COR-L47 (cell line): Measurements from ENCODE around the gene SAMD8.
"Not testable (repeated sequence)": the region's sequence is repeated elsewhere in the genome, so short reads cannot be mapped to it uniquely, and the experiment has no call there.

Source experiments
- DNase-seq: peaks from one replicate; lab custom pipeline; 2025; lab: John Stamatoyannopoulos, UW

Gene SAMD8

DNA sequence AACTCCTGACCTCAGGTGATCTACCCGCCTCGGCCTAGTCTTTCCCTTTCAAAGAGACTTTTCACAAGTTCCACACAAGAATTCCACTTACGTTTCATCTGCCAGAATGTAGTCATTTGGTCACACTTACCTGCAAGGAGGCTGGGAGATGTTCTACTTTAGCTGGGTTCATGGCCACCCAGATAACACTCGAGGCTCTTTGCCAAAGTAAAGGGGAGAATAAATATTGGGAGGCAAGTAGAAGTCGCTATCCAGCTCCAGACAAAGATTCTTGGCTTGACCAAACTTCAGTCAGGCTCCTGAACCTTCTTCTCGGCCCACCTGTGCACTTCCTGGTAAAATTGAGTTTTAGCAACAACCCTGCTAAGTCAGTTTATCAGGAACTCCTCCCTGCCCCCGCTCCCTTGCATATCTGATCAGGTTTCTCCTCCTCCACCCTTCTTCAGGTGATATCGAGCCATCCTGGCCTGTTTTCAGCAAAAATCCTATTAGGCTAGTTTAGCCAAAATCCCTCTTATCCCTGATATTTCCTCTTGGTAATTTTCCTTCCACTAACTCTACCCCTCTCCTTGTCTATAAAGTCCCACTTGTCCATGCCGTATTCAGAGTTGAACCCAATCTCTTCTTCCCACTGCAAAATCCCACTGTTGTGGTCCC is 25.1 kb upstream of the SAMD8 start:
- no peak for DNase-seq

DNA sequence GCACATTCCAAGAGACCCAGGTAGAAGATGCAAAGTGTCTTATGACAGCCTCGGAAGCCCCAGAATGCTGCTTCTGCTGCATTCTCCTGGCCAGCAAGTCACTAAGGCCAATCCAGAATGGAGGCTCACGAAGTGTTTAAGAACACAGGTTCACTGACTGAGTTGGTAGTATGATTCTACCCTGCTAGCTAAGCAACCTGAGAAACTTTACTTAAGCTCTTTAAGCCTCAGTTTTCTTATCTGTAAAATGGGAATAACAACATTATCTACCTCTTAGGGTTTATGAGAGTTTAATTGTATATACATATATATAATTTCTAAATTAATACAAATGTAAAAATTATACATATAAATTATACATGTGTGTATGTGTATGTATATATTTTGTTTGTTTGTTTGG is 22.8 kb upstream of the SAMD8 start:
- no peak for DNase-seq

DNA sequence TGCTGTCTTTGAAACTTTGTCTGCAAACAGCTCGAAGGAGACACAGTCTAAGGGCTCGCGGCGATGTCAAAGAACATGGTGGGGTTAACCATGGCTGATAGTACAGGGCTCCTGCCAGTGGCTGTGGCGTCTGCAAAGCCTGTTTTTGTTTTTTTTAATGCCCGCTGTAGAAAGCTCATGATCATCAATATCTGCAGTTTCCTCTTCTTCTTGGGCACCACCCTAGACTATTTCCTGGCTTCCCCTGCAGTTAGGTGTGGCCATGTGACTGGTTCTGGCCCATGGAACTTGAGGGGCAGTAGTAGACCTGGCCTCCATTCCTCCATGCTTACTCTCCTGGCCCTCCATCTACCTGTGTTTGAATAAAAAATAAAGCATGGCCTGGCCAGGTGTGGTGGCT is 21.8 kb upstream of the SAMD8 start:
- DNase-seq: no peak

DNA sequence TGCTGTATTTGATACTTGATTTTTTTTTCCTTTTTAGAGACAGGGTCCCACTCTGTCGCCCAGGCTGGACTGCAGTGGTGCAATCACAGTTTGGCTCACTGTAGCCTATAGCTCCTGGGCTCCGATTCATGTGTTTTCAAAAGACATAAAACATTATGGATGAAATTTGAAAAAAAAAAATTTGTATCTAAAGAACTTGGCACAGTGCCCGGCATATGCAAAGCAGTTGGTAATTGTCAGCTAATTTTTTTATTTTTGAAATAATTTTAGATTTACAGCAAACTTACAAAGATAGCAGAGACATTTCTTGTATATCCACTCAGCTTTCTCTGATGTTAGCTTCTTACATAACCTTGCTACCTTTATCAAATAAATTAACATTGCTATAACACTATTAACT is 20.3 kb upstream of the SAMD8 start:
- DNase-seq: no peak

DNA sequence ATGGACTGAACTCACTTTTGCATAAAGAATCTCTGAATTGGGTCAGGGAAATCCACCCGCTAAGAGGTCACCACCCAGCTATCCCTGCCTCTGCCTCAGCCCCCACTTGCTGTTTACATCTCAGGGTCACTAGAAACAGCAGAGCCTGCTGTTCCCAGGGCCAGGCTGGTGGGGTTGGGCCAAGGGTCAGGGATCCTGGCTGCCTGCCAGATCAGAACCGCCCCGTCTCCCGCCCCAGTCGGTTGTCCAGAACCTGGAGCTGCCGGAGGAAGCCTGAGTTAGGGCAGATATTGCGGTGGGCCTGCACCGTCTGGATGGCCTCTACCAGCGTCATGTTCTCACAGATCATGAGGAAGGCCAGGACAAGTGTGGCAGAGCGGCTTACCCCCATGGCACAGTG is 17.0 kb upstream of the SAMD8 start:
- DNase-seq: no peak

DNA sequence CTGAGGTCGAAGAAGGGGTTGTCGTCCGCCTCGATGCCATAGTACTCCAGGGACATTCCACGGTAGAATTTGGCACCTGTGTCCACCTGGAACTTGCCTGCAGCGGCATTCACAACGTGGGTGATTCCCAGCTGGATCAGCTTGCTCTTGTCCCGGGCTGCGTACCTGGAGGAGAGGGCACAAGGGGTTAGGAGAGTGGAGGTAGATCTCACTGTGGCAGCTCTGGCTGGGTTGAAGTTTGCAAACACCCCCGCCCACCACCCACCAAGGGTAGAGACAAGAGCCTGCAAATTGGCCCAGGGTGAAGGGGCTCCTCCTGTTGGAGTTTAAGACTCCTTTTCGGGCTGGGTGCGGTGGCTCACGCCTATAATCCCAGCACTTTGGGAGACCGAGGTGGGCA is 15.8 kb upstream of the SAMD8 start:
- no peak for DNase-seq

DNA sequence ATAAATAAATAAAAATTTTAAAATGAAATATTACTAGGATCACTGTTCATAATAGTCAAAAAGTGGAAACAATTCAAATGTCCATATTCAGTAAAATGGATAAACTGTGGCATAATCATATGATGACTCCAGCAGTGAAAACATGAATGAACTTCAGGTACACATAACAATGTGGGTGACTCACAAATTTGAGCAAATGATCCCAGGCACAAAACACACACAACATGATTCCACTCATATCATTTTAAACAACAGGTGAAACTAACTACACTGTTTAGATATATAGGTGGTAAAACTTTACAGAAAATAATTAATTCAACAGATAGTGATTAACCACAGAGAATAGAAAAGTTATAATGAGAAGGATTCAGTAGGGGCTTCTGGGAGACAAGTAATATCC is 14.7 kb upstream of the SAMD8 start:
- DNase-seq: no peak

DNA sequence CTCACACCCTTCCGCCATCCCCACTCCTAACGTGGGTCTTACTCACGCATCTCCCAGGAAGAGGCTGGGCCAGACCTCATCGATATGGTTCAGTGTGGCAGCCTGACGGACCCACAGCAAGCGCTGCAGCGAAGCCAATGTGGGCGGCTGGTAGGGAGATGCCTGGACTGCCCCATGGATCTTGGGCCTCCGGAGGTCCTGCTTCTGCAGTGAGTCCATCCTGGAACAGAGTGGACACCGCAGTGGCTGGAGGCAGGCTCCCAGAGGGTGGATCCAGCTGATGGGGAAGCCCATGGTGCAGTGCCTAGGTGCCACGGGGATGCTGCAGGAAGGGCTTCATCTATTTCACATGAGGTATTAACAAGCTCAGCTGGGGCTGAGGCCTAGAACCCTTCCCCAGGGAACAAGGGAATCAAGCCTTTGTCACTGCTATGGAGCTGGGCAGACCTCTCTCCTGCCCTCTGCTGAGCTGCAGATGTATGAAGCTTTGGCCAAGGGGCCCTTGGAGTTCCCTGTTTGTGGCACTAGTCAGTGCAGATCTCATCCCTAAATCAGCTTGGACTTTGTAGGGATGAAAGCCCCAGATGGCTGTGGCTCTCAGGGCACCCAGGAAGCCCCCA is 13.7 kb upstream of the SAMD8 start:
- DNase-seq: no peak

DNA sequence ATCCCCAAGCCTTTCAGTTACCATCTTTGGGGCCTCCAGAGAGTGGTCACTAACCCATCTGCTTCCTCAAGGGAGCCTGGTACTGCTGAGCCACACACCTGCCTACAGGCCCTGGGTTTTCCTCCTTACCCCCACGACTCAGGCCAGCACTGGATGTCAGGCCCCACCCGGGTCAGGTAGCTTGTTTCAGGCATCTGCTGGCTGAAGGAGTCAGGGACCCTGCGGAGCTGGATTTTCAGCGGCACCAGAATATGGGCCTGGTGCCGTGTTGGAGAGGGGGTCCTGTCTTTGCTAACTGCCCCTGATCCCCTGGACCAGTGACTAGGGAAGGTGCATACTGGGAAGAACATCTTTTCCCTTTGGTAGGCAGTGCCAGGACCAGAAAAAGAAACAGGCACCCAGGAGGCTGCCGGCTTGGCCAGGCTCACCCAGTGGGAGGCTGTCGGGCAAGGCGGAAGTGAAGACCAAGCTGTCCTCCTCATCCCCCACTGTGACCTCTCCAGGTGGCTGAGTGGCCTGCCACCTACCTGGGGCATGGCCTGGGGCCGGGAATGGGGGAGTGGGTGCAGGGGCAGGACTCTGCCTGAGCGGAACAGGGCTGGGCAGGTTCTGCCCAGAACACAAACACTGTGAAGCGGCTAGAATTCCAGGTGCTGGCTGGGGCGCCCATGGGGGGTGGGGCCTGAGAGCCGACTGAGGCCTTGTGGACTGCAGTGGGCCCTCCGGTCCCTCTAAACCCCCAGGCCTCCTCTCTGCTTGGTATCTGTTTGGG is 12.4 kb upstream of the SAMD8 start:
- DNase-seq: no peak

DNA sequence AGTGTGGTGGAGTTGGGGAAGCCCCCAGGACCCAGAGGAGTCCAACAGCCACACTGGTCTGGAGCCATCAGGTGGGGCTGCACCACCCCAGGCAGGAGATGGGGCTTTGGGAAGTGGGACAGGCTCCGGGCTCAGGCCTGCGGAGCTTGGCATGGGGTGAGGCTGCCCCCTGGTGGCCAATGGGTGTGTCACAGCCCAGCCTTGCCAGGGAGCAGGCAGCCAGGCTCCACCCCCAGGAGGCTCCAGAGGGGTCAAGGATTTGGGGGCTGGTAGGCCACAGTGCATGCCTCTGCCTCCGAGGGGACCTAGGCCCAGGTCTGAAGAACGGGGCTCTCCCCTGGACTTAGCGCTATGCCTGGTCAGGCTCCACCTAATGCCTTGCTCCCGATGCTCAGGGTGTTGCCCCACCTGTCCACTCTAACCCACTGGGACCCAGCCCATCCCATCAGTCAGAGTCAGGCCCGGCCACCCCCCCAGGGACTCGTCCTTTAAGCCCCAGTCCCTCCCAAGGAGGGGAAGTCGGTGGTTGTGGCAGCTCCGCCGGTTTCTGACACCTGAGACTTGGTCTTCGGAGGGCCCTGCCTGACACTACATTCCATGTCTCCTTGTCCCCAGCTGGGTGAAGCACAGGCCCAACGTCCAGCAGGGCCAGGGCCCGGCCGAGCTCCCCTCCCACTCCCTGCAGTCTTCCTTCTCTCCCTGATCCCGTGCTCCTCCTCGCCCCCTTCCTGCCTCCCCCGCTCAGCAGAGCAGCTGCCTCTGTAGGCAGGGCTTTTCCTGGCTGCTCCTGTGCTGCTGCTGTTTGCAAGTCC is 11.3 kb upstream of the SAMD8 start:
- no peak for DNase-seq

DNA sequence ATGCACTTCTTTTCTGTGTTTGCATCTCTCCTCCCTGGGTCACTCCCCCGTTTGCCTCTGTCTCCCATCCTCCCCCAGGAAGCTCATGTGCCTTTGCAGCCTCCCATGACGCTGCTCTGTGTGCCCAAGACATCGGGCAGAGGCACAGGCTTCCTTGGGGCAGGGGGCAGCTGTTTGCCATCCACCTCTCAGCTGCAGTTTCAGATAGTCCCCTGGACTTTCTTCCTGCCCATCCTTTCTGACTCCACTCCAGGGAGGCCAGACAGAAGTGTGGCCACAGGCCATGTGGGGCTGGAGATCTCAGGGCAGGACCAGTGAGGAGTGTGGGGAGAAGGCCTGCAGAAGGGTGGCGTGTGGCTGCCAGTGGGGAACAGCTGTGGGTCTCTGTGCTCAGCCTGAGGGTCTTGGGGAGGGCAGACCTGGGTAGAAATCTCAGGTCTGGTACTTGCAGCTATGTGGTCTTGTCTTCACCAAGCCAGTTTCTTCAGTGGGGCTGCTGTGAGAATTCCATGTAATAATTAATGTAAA is 10.6 kb upstream of the SAMD8 start:
- no peak for DNase-seq

DNA sequence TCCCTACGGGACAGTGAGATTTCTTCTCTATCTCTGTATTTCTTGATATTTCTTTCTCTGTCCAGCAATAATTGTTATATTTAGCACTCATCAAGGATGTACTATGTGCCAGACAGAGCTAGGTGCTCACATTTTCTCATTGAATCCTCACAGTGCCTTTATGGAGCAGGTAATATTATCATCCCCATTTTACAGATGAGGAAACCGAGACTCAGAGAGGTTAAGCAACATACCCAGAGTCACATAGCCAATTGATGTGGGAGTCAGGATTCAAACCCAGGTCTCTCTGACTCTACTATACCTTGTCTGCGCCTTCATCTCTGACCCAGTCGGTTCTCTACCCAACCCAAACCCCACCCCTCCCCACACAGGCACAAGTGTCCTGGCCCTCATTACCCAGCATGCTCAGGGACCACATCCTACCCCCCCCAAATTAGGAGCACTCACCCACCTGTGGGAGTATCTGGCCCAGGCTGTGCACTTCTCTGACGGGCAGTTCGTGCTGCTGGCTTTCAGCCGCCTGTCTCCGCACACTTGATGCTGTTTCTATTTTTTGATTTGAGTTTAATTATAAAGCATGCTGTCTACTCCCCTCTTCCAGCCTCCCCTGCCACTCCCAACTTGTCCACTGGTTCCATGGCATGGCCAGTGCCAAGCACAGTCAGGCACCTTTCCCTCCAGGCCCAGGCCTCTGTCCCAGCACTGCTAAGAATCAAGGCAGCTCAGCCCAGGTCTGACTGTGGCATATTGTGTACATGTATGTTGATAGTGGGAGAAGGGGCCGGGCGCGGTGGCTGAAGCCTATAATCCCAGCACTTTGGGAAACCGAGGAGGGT is 9.8 kb upstream of the SAMD8 start:
- no peak for DNase-seq

DNA sequence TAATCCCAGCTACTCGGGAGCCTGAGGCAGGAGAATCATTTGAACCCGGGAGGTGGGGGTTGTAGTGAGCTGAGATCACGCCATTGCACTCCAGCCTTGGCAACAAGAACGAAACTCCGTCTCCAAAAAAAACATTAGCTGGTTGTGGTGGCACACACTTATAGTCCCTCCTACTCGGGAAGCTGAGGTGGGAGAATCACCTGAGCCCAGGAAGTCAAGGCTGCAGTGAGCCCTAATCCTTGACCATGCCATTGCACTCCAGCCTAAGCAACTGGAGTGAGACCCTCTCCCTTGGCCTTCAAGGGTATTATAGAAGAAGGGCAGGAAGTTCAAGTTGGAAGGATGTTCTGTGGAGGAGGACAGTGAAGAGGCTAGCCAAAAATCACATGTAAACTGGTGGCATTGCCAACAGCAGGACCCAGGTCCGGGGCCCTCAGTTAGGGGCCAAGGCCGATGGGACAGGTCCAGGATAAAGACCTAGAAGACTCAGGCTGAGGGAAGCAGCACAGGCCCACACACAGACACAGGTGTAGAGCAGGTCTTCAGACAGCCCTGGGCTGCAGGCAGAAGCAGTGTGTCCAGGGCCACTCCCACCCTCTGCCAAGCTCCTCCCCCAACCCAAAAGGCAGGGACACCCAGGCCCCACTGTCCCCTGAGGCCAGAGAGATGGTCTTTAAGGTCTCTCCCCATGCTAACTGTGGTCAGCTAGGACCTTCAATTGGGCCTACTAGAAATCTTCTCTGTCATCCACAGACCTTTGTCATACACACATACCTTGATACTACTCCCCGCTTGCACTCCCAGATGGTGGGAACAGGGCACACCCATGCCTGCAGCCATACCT is 8.4 kb upstream of the SAMD8 start:
- DNase-seq: no peak

DNA sequence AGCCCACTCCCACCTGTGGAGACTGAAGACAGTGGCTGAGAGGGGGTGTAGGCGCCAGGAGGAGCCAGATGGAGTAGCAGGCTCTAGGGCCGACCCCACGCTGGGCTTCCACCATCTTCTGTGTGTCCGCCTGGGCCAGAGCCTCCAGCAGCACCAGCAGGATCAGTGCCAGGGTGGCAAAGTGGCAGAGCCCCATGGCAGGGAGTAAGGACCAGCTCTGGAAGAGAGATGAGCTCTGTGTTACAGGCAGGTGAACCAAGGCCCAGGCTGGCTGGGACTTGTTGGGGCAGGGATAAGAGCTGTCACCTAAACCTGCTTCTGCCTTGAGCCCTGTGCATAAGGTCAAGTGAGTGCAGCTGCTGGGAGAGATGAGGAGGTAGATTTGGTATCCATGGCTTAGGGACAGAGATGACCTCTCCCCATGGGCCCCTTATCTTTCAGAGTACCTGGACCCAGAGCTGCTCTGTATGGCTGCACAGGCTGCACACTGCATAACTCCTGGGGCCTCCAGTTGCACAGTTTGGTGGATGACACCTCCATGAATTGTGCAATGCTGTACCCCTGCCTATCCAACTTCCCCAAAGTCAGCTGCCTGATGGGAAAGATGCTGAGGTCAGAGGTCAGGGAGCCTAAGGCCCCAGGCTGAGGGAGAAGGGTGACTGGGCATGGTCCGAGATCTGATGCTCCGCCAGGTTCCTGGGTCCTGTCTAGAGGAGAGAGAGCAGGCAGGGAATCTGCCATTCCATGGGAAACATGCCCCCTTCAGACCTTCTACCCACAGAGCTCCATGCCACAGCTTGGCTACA is 7.4 kb upstream of the SAMD8 start:
- DNase-seq: no peak

DNA sequence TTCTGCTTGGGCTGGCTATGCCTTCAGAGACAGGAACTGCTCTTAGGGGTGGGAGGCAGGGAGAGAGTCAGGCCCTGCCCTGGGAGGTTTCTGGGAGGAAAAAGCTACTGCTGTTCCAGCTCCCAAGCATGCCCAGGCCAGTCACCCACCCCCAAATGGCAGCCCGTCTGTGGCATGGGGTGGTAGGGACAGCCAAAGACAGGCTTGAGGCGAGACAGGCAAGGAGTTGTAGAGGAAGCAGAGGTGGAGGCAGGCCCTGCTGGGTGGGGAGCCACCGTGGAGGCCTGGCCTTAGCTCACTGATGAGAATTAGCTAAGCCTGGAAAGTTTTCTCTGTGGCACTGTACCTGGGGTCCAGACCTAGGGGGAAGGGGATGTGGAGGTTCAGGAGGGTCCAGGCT is 6.6 kb upstream of the SAMD8 start:
- no peak for DNase-seq

DNA sequence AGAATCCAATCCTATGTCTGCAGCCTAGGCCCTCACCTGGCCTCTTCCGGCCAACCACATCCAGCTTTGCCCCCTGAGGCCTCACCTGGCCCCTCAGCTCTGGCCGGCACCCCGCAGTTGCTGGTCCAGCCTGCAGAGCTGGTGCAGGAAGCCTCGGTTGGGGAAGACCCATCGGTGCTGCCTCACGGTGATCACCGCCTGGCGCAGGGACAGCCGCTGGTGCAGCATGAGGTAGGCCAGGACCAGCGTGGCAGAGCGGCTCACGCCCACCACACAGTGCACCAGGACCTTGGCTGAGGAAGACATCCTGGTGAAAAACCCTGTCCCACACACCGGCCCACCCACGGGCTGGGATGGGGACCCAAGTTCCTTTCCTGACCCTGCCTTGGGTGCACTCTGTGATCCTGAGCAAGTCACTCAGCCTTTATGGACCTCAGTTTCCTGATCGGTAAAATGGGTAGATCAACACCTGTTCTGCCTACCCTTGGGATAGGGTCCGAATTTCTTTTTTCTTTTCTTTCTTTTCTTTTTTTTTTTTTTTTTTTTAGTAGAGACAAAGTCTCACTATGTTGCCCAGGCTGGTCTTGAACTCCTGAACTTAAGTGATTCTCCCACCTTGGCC is 5.8 kb upstream of the SAMD8 start:
- no peak for DNase-seq

DNA sequence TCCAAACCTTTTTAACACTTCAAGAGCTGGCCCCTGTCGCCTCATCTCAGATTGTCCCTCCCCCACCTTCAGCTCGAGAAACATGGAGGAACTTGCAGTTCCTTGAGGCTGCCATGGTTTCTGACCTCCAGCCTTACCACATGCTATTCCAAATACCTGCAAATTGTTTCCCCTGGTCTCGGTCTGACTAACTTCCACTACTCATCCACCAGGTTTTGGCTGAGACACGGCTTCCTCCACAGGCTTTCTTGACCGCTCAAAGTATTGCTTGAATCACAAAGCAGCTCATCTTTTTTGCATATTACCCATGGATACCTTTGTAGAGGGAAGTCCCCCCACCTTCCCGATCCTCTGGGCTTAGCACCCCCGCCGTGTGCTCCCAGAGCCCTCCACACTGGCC is 5.2 kb upstream of the SAMD8 start:
- DNase-seq: no peak

DNA sequence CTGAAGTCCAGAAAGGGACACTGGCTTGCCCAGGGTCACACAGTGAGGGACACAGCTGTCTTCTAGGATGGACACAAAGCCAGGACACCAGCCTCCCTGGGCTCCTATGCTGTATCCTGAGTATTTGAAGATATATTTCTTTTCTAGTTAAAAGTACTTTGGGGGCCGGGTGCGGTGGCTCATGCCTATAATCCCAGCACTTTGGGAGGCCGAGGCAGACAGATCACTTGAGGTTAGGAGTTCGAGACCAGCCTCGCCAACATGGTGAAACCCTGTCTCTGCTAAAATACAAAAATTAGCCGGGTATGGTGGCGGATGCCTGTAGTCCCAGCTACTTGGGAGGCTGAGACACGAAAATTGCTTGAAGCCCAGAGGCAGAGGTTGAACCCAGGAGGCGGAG is 4.6 kb upstream of the SAMD8 start:
- not testable (repeated sequence) for DNase-seq
